HG03108 (cell line): ENCODE measurements around the gene MAJIN.

Experiments used
- ATAC-seq: cut with Tn5 transposase; IDR thresholded peaks from one replicate; pipeline ENCODE4 v1.9.1; 2021; ENCODE audit warnings: moderate library complexity; ENCODE audit not compliant: unreplicated experiment

MAJIN gene

DNA sequence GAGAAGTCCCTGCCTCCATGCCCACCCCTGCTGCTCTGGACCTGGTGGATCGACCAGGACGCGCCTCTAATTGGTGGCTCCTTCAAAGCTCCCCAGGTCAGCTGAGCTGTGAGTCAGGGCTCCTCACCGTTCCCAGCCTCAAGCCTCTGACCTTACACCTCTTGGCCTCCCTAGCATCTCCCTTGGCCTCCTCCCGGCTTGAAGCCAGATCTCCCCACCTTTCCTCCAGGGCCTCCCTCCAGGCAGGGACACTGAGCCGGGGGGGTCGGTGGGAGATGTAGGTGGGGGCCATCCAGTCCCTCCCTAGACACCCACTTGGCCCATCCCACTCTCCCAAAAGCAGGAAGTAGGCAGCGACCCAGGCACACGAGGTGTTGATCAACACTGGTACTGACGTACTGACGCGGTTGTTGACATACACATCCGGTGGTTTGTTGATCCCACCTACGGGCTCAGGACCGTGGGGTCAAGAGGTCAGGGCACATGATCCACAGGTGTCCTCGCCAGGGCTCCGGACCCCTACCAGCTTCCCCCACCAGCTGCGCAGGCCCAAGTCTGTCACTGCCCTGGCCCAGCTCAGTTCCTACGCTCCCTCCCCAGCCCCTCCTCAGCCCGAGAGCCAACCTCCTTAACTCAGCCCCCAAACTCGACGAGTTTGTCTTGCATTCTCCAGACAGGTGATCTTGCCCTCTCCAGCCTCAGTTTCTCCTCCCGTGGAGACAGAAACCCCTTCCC, 55.7 kb downstream of the MAJIN start:
- no peak for ATAC-seq

DNA sequence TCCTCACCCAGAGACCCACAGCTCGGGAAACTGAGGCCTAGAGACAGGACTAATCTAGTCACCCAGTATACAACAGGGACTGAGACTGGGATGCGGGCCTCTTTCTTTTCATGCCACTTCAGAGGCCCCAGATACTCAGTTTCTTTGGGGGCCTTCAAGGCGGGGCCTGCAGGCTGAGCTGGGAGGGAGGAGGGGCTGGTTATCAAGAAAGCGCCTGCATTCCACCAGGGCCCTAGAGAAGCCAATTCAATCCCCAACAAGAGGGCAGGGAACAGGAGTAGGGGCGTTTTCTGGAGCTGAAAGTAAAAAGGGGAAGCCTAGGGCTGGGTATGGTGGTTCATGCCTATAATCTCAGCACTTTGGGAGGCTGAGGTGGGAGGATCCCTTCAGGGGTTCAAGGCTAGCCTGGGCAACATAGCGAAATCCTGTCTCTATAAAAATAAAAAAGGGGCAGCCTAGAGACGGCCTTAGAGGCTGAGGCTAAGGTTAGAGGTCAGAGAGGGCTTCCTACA, 56.5 kb downstream of the MAJIN start:
- no peak for ATAC-seq

DNA sequence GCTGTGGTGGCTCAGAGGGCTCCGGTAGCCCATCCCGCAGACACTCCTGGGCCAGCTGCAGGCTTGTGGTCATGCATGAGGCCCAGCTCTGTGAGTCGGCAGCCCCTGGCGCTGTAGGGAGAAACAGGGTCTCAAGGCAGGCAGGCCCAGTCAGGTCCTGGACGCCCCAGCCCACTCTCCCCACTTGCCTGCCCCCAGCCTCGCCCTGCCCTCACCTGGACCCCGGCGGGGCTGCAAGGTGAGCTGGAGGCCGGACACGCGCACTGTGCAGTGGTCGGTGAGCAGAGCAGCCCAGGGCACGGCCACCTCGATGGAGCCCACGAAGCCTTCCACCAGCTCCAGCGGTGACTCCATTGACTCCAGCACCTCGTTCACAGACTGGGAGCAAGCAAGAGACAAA, 57.8 kb downstream of the MAJIN start:
- ATAC-seq = no peak

DNA sequence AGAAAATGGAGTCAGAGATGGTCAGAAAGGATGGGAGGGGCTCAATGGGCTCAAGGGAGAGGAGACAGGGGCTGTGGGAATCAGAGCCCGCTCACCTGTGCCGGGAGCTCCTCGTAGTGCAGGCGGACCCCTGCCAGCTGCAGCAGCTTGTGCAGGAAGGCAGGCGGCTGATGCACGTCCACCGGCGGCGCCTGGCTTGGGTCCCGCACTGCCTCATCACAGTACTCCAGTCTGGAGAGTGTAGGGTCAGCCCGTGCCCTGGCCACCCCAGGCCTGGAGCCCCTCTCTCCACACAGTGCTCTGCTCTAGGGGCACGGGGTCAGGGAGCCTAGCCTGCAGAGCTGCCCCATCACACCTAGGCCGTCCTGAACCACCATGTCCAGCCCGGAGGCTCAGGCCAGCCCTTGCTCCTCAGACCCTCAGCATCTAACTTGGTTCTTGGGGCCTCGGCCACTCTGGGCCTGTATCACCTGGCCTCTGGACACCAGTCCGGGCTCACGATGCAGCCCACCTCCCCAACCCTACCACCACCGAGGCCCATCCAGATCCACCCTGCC, 58.7 kb downstream of the MAJIN start:
- no peak for ATAC-seq

DNA sequence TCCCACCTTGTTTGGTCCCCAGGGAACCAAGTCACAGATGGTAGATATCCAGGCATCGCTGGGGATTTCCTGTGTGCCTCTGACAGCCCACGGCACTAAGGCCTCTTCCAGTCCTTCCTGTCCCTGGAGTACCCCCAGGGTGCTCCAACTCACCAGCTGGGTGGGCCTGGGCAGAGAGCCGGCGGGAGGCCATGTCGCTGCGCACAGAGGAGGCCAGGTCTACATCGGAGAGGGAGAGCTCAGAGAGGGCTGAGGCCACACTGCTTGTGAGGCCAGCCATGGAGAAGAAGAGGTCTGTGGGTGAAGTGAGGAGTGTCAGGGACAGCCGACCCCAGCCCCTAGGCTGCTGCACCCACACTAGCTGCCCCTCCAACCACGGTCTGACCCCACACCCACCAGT, 60.2 kb downstream of the MAJIN start:
- no peak for ATAC-seq

DNA sequence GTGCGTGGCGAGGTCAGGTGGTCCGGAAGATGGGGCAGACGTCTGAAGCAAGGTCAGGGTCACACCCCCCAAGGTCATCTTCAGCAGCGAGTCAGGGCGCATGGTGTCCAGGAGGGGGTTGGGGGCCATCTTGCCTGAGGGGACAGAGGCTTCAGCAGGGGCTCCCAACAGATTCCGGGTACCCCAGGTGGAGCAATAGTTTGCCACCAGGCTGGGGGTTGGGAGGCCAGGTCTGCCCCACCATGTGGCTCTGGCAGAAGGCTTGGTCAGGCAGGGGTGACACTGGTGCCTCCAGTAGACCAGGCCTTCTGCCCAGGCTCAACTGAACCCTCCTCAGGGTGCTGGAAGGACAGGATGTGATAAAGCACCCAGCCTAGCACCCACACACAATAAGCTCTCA, 60.8 kb downstream of the MAJIN start:
- ATAC-seq = no peak

DNA sequence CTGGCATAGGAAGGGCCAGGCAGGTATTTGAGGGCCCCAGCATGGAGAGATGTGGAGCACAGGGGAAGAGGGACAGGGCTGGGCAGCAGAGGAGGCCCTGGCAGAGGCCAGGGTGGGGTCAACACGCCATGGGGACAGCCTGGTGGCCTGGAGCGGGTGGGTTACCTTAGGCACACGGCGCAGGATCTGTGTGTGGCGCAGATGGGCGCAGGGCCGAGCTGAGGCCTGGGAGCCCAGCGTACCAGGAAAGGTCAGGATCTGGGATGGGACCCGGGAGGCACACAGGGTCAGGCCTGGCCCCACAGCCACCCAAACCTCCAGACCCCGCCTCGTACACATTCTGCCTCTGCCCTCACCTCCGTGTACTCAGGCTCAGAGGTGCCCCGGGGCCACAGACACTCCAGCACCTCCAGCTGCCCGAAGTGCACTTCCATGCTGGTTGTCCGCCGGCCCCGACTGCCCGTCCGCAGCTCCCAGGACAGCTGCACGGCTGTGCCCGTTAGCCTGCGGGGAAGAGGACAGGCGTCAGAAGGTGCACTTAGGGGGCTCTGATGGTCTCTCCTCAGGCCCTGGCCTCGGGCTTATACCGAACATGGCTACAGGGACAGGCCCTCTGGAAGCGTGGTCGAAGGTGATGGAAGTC, 61.3 kb downstream of the MAJIN start:
- no peak for ATAC-seq

DNA sequence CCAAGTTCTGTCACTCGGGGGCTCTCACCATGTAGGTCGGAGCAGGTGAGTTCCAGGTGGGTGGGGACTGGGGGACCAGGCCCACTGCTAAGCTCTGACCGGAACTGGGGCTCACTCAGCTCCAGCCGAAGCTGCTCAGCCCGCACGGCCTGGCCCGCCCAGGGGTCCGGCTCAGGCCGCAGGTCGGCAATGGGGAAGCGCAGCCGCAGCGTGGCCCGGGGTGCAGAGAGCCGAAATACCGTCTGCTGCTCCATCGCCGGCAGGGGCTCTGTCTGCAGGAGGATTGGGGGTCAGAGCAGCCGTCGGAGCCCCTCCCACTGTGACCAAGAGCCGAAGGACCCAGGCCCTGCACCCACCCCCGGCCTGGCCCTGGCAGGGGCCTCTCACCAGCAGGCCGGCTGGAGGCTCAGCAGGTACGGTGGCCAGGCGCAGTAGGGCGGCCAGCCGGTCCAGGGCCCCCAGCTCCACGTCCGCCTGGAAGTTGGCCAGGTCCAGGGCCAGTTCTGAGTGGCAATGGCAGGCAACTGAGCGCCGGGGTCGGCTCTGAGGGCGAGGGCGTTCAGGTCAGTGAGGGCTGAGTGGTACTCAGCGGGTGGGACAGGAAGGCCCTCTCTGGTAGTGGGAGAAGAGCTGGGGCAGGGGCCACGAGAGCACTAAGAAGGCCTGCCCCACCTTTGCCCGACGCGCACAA, 62.1 kb downstream of the MAJIN start:
- ATAC-seq = no peak

DNA sequence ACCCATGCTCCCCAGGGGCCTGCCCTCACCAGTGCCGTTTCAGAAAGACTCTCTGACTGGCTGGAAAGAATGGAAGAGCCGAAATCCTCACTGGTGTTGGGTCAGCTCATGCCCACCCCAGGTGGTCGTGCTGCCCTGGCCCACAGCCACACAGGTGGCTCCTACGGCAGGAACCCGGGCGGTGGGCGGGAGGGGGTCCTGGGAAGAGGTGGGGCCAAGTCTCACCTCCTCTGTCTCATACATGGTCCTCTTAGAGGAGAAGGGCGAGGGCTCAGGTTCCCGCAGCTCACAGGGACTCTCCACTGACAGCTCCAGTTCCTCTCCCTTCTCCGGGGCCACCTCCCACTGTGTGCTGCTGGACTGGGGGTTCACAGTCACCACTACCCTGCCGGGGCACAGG, 63.1 kb downstream of the MAJIN start:
- no peak for ATAC-seq

DNA sequence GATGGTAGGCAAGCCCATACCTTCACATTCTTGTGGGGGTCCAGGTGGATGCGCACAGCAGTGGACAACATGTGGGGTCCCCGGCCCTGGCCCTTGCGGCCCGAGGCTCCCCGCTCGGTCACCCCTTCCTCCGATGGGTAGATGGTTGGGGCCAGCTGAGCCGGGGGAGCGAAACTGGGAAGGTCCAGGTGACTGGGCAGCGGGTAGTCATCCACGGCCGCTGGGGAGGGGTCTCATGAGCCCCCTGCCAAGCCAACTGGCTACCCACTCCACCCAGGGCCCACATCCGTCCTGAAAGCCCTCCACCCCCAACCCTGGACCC, 65.6 kb downstream of the MAJIN start:
- no peak for ATAC-seq

DNA sequence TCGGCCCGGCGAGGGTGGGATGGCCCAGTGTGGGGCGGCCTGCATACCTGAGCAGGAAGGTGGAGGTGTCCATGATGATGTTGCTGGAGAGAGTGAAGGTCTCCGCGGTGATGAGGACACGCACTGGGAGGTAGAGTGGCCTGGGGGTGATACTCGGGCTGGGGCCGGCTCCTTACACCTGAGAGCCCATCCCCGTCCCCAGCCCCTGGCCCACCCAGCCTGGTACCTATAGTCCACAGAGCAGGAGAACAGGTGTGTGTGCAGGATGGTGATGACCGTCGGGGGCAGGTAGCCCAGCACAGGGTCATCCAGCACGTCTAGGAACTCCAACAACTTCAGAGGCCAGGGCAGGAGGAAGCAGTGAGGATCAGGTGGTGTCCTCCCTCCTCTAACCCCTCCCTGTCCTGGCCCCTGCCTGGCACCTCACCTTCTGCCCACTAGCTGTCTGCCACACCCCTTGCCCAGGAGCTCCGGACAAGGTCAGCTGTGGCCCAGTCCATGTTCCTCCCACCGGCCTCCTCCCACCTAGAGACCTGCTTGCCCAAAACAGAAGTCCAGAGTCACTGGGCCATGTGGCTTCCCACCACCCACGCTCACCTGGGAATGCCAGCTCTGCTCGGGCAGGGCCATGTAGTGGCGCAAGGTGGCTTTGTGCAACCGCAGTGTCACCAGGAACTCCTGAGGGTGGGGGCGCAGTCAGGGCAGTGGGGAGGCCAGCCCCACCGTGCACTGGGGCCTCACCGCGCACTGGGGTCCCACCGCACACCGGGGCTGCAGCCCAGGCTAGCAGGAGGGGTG, 66.2 kb downstream of the MAJIN start:
- ATAC-seq = no peak

DNA sequence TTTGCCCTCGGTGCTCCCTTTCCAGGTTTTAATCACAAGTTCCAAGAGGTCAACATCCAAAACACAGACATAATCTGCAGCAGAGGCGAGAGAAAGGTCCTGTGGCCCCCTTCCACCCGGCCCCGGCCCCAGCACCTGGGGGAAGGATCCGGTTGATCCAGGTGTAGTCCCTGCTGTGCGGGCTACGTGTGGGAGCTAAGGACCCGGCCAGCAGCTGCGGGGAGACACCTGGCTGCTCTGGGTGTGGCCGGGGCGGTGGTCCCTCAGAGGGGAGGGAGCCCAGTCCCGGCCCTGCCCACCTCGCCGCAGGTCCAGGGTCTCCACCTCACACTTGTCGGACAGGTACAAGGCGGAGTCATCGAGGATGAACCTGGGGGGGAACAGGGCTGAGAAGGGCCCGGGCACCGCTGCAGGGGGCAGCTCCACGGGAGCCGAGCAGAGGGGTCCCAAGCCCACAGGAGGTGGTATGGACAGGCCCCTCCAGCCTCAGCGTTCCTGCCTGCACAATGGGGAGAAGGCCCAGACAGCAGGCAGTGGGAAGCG, 68.5 kb downstream of the MAJIN start:
- ATAC-seq = no peak

DNA sequence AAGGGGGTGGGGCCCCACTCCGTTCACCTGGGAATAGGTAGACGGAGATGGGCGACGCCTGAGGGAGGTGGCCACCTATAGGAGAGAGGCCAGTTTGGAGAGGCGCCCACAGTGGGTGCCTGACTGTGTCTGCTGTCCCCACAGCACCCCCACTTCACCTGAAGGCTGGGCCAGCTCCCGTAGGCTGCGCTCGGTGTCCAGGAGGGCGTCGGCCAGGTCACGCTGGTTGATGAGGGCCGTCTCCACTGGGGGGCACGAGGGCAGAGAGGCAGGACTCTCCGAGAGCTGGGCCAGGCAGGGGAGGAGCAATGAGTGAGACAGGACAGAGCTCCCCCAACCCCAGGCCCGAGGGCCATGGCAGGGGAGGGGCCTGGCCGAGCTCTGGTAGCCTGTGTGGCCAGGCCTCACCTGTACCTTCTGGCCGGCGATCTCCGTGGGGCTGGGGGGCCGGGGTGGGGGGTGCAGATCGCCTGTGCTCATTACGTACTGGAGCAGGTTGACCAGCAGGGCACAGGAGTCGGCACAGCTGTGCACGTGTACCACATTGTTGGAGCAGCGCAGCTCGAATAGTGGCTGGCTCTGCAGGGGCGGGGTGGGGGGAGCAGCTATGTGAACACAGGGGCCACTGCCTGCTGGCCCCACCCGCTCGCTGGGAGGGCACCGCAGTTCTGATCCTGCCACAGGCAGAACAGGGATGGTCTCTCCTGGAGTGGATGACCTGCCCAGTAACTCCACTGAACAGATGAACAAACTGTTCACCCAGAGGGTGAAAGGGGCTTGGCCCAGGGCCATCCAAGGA, 69.6 kb downstream of the MAJIN start:
- ATAC-seq = no peak

DNA sequence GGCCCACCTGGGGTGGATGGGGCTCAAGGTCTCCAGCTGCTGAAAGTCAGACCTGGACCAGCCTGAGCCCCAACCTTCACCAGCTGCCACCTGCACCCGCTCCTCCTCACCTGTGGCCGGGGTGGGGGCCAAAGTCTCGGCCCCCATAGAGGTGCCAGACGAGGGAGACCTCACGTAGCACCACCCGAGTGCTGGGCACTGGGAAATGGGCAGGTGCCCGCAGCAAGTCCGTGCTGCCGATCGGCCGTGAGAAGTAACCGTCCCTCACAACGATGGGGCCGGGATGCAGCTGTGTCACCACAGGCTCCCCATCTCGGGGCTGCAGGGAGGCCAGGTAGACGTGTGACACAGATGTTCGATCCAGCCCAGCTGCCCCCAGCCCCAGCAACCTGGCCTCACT, 71.1 kb downstream of the MAJIN start:
- no peak for ATAC-seq

DNA sequence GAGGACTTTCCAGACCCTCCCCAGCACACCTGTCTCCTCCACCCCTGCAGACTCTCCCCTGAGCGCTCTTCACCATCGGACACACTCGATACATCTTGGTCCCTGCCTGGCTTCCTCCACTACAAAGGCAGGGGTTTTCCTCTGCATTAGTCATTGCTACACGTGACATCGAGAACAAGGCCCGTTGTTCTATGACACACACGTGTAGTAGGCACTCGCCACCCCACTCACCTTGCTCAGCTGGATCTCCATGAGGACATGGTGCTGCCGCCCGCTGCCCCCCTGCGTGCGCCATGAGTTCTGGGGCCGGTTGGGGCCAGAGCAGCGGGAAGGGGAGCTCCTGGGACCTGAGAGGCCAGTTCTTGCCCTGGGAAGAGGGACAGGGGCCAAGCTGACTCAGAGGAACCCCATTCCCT, 71.6 kb downstream of the MAJIN start:
- no peak for ATAC-seq

DNA sequence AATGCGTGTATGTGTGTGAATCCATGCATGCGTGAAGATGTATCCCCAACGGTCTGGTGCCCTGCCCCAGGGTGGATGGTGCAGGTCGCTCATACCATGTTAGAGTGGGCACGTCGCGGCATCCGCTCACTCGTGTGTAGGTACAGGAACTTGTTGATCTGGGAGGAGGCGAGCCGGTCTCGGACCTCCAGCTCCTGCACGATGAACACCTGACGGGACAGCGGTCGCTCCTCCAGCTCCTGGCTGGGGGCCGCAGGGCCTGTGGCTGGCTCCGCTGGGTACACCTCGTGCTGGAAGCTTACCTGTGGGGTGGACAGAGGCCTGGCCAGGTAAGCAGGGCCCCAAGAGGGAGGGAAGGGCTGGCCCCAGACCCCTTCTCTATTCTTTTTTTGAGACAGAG, 73.4 kb downstream of the MAJIN start:
- ATAC-seq = no peak

DNA sequence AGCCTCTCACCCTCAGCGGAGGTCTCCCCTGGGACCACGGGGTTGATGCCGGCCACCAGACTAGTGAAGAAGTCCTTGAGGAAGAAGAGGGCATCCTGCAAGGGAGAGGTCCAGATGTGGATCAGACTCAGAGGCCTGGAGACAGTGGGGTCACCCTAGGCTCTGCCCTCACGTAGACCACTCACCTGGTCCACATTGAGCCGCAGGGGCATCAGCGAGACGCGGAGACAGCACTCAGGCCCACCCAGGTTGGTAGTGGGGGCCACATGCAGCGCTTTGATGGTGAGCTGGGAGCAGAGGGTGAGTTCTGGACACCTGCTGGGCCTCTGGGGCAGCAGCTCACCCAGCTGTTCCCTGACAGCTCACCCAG, 73.8 kb downstream of the MAJIN start:
- ATAC-seq = no peak

DNA sequence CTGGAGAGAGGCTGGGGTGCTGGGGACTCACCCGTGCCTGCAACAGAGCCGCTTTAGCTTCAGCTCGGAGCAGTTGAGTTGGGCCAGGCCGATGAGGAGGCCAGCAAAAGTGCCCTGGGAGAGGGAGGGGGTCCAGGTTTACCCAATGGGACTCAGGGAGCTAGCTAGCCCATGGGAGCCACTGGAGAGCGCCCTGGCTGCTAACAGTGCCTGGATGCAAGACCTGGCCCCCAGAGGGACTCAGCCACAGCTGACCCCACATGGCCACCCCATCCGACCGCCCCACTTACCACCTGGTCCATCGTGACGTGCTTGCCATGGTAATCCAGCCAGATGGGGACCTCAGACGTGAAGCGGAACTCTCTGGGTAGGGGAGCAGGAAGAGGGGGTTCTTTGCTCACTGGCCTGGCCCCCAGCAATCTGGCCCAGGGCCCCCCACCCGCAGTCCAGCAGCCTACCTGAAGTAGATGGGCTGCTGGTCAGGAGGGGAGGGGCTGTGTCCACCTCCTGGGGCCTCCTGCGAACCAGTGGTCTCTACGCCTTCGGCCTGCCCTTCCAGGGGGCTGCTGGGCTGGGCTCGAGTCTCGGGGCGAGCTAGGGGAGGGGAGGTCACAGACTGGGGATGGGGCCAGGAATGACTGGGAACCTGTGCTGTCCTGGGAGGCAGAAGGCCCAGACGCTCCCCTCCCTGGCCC, 74.4 kb downstream of the MAJIN start:
- no peak for ATAC-seq

DNA sequence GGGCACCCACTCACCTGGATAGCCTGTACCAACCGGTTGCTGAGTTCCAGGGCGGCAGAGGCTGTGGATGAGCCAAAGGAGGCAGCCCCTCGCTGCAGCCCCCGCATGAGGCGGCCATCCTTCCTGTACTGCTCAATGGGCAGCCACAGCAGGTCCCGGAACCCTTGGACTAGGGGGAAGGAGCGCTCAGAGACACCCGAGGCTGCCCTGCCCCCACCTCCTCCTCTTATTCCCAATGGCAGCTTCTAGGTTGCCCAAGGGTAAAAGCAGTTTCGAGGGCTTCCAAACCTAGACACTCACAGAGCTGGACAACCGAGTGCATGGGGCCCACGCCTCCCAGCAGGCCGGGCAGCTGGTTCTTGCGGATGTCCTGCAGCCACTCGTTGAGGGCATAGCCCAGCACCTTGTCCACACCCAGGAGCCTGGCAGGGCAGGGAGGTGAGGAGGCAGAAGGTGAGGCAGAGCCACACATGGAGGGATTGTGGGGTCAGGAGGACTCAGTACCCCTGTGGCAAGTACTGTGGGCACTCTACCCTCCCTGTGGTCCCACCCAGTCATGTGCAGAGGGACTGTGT, 75.4 kb downstream of the MAJIN start:
- ATAC-seq = no peak
